AG04449 (cell line): ENCODE results near the gene PAH.

Experiments
- CTCF ChIA-PET: fragments of 350-600 bp; formaldehyde crosslinking; extraction: SDS; loops from one replicate; lab custom pipeline; 2021; ENCODE audit warnings: antibody characterized with exemption; lab: Yijun Ruan, JAX
- POLR2A ChIA-PET: fragments of 400-600, 350-600 bp; formaldehyde crosslinking; extraction: SDS; loops from one replicate; lab custom pipeline; 2020; ENCODE audit warnings: antibody characterized with exemption, inconsistent platforms; lab: Yijun Ruan, JAX
- DNase-seq: peaks from one replicate; pipeline ENCODE4 v3.0.0-alpha.2; 2010; ENCODE audit warnings: low read depth, low spot score
- H3K4me3 ChIP-seq: 2 replicates; pipeline ENCODE4 v1.5.1; 2011; ENCODE audit warnings: low read depth, mild to moderate bottlenecking, control low read depth, low read length
- CTCF ChIP-seq: IDR thresholded peaks from one replicate; pipeline ENCODE4 v1.5.1; 2011; ENCODE audit warnings: mild to moderate bottlenecking, moderate library complexity, low read length, control low read depth, inconsistent platforms; ENCODE audit not compliant: insufficient read depth; ENCODE audit errors: missing control alignments

The PAH gene

GRCh38 chr12:102799229-102799628, 117.8 kb downstream of the PAH start:
- POLR2A ChIA-PET = no interaction called here
- CTCF ChIA-PET = interaction anchor here (1.0 kb wide), 1 partner anchor 315 kb away, joined by 3 read pairs; no protein-coding TSS in a partner anchor
- H3K4me3 ChIP-seq = no peak overlapping the region
- no peak for TF ChIP-seq CTCF
- no peak for DNase-seq

- ChIA-PET CTCF (no interaction called here), POLR2A (no interaction called here)
- DNase-seq = no peak
- H3K4me3 ChIP-seq = no peak overlapping the region
- no peak for TF ChIP-seq CTCF
Measured at GRCh38 chr12:102797528-102797927, 119.5 kb downstream of the PAH start.

DNA sequence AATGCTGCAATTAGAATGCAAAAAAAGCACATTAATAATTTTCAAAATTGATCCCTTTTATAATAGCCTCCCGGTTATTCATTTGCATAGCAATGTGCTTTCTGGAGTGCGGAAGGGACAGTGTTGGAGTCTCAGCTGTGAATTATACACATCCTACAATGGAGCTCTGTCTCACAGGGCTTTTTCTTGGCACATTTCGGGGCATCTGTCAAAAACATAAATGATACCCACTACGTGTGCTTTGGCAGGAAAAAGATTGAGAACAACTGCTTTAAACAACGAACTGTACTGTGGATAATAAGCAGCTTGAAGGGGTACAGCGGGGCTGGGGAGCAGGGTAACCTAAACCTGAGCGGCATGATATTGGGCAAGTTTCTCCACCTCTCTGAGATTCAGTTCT, 123.1 kb downstream of the PAH start:
- DNase-seq = no peak
- H3K4me3 ChIP-seq = no peak overlapping the region
- ChIA-PET CTCF (no interaction called here), POLR2A (no interaction called here)
- no peak for TF ChIP-seq CTCF
